ENCODE results near the gene OBSL1. TPM values are rescaled to one million over a fixed set of nuclear protein-coding genes. Genes with fewer than 3 reads are reported as not detected.

The OBSL1 gene
- total RNA-seq, 1 experiment from 2014 or later = 30.7 TPM

- in situ Hi-C loops (cut with HindIII; ENCODE audit: low pct_unique_long_range_greater_than_20kb, low sequenced_read_pairs) = no loop called here
- no peak for DNase-seq (ENCODE audit: low read depth, low spot score)
Observed at GRCh38 chr2:219603771-219604170, 32.4 kb upstream of the OBSL1 start.

- no peak for DNase-seq (ENCODE audit: low read depth, low spot score)
- in situ Hi-C loops (cut with HindIII; ENCODE audit: low pct_unique_long_range_greater_than_20kb, low sequenced_read_pairs) = no loop called here
Observed at GRCh38 chr2:219598308-219599078, 27.2 kb upstream of the OBSL1 start.

GRCh38 chr2:219597552-219598307 lies 26.4 kb upstream of the OBSL1 start, which contains the start of gene STK11IP:
Gene STK11IP, plus strand, starts transcription at chr2:219597857. Its CDS starts 263 bp downstream, at chr2:219598120.
- peak; percentile 97 for DNase-seq (ENCODE audit: low read depth, low spot score)
- in situ Hi-C loops (cut with HindIII; ENCODE audit: low pct_unique_long_range_greater_than_20kb, low sequenced_read_pairs) = no loop called here

- DNase-seq (ENCODE audit: low read depth, low spot score) = no peak
- in situ Hi-C loops (cut with HindIII; ENCODE audit: low pct_unique_long_range_greater_than_20kb, low sequenced_read_pairs) = no loop called here
Observed at GRCh38 chr2:219596954-219597551, 25.7 kb upstream of the OBSL1 start.

- in situ Hi-C loops (cut with HindIII; ENCODE audit: low pct_unique_long_range_greater_than_20kb, low sequenced_read_pairs) = no loop called here
- no peak for DNase-seq (ENCODE audit: low read depth, low spot score)
Observed at GRCh38 chr2:219595256-219595655, 23.9 kb upstream of the OBSL1 start.

GRCh38 chr2:219593154-219593553 lies 21.8 kb upstream of the OBSL1 start:
- in situ Hi-C loops (cut with HindIII; ENCODE audit: low pct_unique_long_range_greater_than_20kb, low sequenced_read_pairs) = no loop called here
- DNase-seq (ENCODE audit: low read depth, low spot score) = no peak

GRCh38 chr2:219592736-219593135 lies 21.4 kb upstream of the OBSL1 start:
- in situ Hi-C loops (cut with HindIII; ENCODE audit: low pct_unique_long_range_greater_than_20kb, low sequenced_read_pairs) = no loop called here
- no peak for DNase-seq (ENCODE audit: low read depth, low spot score)

- DNase-seq (ENCODE audit: low read depth, low spot score) = no peak
- in situ Hi-C loops (cut with HindIII; ENCODE audit: low pct_unique_long_range_greater_than_20kb, low sequenced_read_pairs) = no loop called here
Observed at GRCh38 chr2:219591091-219591490, 19.8 kb upstream of the OBSL1 start.

GRCh38 chr2:219581346-219581745 lies 10.0 kb upstream of the OBSL1 start:
- no peak for DNase-seq (ENCODE audit: low read depth, low spot score)
- in situ Hi-C loops (cut with HindIII; ENCODE audit: low pct_unique_long_range_greater_than_20kb, low sequenced_read_pairs) = no loop called here

- in situ Hi-C loops (cut with HindIII; ENCODE audit: low pct_unique_long_range_greater_than_20kb, low sequenced_read_pairs) = no loop called here
Observed at GRCh38 chr2:219578811-219579613, 7.7 kb upstream of the OBSL1 start.

GRCh38 chr2:219576505-219577388 lies 5.4 kb upstream of the OBSL1 start:
- DNase-seq (ENCODE audit: low read depth, low spot score) = peak; percentile 66
- in situ Hi-C loops (cut with HindIII; ENCODE audit: low pct_unique_long_range_greater_than_20kb, low sequenced_read_pairs) = no loop called here

More at GRCh38 chr2:219578811-219579613, 7.7 kb upstream of the OBSL1 start:
- DNase-seq (ENCODE audit: low read depth, low spot score) = no peak

- in situ Hi-C loops (cut with HindIII; ENCODE audit: low pct_unique_long_range_greater_than_20kb, low sequenced_read_pairs) = no loop called here
- DNase-seq (ENCODE audit: low read depth, low spot score) = no peak
Observed at GRCh38 chr2:219575566-219576504, 4.5 kb upstream of the OBSL1 start.

GRCh38 chr2:219574484-219575311 lies 3.4 kb upstream of the OBSL1 start:
- no peak for DNase-seq (ENCODE audit: low read depth, low spot score)
- in situ Hi-C loops (cut with HindIII; ENCODE audit: low pct_unique_long_range_greater_than_20kb, low sequenced_read_pairs) = no loop called here

GRCh38 chr2:219573166-219573565 lies 1.8 kb upstream of the OBSL1 start:
- DNase-seq (ENCODE audit: low read depth, low spot score) = no peak
- in situ Hi-C loops (cut with HindIII; ENCODE audit: low pct_unique_long_range_greater_than_20kb, low sequenced_read_pairs) = no loop called here

All from SK-MEL-5 (cell line).